Heart left ventricle (tissue), 13 donors: ENCODE data around the gene CNN3.

Experiments
- POLR2A ChIP-seq, 2 donors: fragments of 450-650 bp; IDR thresholded peaks; one replicate each; pipeline ENCODE4 v1.6.1; 2017; ENCODE audit warnings: antibody characterized with exemption in 2 of 2, mild to moderate bottlenecking in 2 of 2, moderate library complexity in 2 of 2
- TF ChIP-seq, protein P1 (sequence below), 12 donors: fragments of 200-600 bp; sonication (generic) in 4 of 12; IDR thresholded peaks; one replicate each; pipeline versions ENCODE4 v1.5.0 to v1.8.0; 2018 to 2022; ENCODE audit warnings: antibody characterized with exemption in 12 of 12, mild to moderate bottlenecking in 5 of 12
- donor health status: ischemic (EF 13 %, LVEDD 7.1; RV severe dilation, severe dysfunction).
- donor health status: DM: no; HTN: yes; CAD: no.
- donor health status: DM: no; HTN: no; CAD: no.
- donor health status: ischemic (EF 25% LVEDD 6.9; RV normal size, moderate dysfunction).
- donor health status: ischemic (EF 25% LVEDD 5.7; RV mildly dilated, moderate dysfunction).
- donor health status: ischemic (EF 35%, LVEDD 5.7; RV mildly dilated, moderate dysfunction).
- donor health status: nonischemic (EF 11% LVEDD 7.7; RV severe dilation, severe dysfunction).
- donor health status: DM: yes; HTN: yes; CAD: no.
- donor health status: PGD.
- donor health status: ischemic (EF 29% LVEDD 5.4; RV normal size, mild dysfunction).
- donor health status: nonischemic (EF 23%, LVEDD 6.1; RV moderate dilation, normal function).

DNA sequence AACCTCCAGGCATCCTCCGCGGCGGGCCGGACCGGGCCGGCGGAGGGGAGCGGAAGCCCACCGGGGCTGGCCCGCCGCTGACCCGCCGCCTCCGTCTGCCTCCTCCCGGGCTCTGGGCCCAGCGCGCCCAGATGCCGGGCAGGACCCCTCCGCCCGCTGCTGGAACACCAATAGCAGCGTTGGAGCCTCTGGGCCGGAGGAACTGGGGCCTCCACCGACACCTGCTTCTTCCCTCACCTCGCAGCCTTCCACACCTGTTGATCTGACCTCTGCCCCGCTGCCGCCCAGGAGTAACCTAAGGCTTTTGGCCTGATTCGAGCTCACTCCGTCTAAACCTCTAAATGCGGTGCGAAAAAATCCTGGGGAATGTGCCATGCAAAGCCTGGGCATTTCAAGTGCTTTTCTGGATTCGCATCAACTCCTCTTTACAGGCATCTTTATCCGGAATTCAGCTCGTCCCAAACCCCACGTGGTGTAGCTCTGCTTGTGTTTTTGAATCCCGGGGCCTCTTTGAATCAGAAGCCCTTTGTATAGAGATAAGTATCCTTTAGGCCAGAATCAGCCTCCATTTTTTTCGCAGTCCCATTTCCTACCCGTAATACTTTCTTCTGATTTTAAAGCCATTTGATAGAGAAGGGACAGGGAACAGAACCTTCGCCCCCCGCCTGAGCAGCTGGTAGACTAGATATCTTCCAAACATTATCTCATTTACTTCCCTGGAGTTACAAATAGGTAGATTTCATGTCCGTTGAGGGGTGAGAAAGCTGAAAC lies 680 bp upstream of the CNN3 start:
- no peak for TF ChIP-seq POLR2A (IDR thresholded peaks at IDR 0.05)
- TF ChIP-seq, protein P1, sequence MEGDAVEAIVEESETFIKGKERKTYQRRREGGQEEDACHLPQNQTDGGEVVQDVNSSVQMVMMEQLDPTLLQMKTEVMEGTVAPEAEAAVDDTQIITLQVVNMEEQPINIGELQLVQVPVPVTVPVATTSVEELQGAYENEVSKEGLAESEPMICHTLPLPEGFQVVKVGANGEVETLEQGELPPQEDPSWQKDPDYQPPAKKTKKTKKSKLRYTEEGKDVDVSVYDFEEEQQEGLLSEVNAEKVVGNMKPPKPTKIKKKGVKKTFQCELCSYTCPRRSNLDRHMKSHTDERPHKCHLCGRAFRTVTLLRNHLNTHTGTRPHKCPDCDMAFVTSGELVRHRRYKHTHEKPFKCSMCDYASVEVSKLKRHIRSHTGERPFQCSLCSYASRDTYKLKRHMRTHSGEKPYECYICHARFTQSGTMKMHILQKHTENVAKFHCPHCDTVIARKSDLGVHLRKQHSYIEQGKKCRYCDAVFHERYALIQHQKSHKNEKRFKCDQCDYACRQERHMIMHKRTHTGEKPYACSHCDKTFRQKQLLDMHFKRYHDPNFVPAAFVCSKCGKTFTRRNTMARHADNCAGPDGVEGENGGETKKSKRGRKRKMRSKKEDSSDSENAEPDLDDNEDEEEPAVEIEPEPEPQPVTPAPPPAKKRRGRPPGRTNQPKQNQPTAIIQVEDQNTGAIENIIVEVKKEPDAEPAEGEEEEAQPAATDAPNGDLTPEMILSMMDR (IDR thresholded peaks at IDR 0.05) = no peak
